GM12878 (cell line): ENCODE measurements around the gene FBXO38. TPM values are rescaled to one million over a fixed set of nuclear protein-coding genes. Genes with fewer than 3 reads are reported as not detected.

ENCODE experiments used
- ATAC-seq: fragments of 200-7000 bp; cut with Tn5 transposase; 3 replicates; pipeline ENCODE4 v1.9.1; 2020; ENCODE audit warnings: mild to moderate bottlenecking, moderate library complexity
- BruUV-seq: library from RNA; stranded (reverse); fragments of 400-500 nt; replicated peaks from 2 replicates; lab custom pipeline; 2021; lab: Mats Ljungman, UMichigan
- CTCF ChIA-PET: fragments of 300-600 bp; sonication (Branson Sonifier 250); formaldehyde crosslinking; extraction: SDS; loops from one replicate; lab custom pipeline; 2021; ENCODE audit warnings: inconsistent platforms; lab: Yijun Ruan, JAX
- POLR2A ChIA-PET: fragments of 350-600 bp; formaldehyde crosslinking; extraction: SDS; loops from one replicate; lab custom pipeline; 2021; ENCODE audit warnings: inconsistent platforms; lab: Charles Lee
- RAD21 ChIA-PET: fragments of 300-600 bp; sonication (Branson Sonifier 250); formaldehyde crosslinking; loops from one replicate; lab custom pipeline; 2023; ENCODE audit warnings: antibody characterized with exemption; ENCODE audit not compliant: unreplicated experiment; lab: Charles Lee
- SMC1A ChIA-PET: fragments of 300-600 bp; sonication (Branson Sonifier 250); formaldehyde crosslinking; loops from one replicate; lab custom pipeline; 2023; ENCODE audit not compliant: unreplicated experiment, uncharacterized antibody; lab: Charles Lee
- DNase-seq: peaks from one replicate; pipeline ENCODE4 v3.0.0-alpha.2; 2011; ENCODE audit warnings: low read depth, low spot score
- FAIRE-seq: peaks from 3 replicates; lab custom pipeline; 2011; peaks lifted over from hg19 to GRCh38; lab: Jason Lieb, UNC
- H2AFZ ChIP-seq: 2 replicates; pipeline ENCODE4 v1.6.0; 2011; ENCODE audit warnings: low read depth, low read length, control low read depth; ENCODE audit not compliant: control insufficient read depth
- H3K27ac ChIP-seq: 2 replicates; pipeline ENCODE4 v1.5.1; 2011; ENCODE audit warnings: control low read depth; ENCODE audit not compliant: control insufficient read depth, insufficient read depth
- H3K27me3 ChIP-seq, 2 experiments: replicated peaks in 1 of 2; 2 replicates each; pipeline versions ENCODE4 v1.6.0 to v1.6.1; 2011; ENCODE audit warnings: low read length in 1 of 2; ENCODE audit not compliant: control insufficient read depth in 2 of 2, insufficient read depth in 2 of 2
- H3K36me3 ChIP-seq, 2 experiments: 2 replicates each; pipeline ENCODE4 v1.5.1; 2011; ENCODE audit warnings: low read length in 1 of 2; ENCODE audit not compliant: control insufficient read depth in 2 of 2, insufficient read depth in 2 of 2
- H3K4me1 ChIP-seq: 2 replicates; pipeline ENCODE4 v1.6.1; 2011; ENCODE audit warnings: mild to moderate bottlenecking, low read length, moderate library complexity, mixed read lengths; ENCODE audit not compliant: control insufficient read depth, insufficient read depth
- H3K4me2 ChIP-seq: 2 replicates; pipeline ENCODE4 v1.6.0; 2011; ENCODE audit warnings: control low read depth; ENCODE audit not compliant: control insufficient read depth, insufficient read depth
- H3K4me3 ChIP-seq: fragments of 200-600 bp; sonication (generic); 2 replicates; pipeline ENCODE4 v1.5.1; 2016
- H3K79me2 ChIP-seq: 2 replicates; pipeline ENCODE4 v1.6.0; 2011; ENCODE audit warnings: low read length; ENCODE audit not compliant: control insufficient read depth, insufficient read depth
- H3K9ac ChIP-seq: 2 replicates; pipeline ENCODE4 v1.8.0; 2011; ENCODE audit warnings: low read length, control low read depth, mixed read lengths; ENCODE audit not compliant: control insufficient read depth, insufficient read depth
- H3K9me3 ChIP-seq: replicated peaks from 3 replicates; pipeline ENCODE4 v1.5.1; 2011; ENCODE audit warnings: mild to moderate bottlenecking, low read length; ENCODE audit not compliant: control insufficient read depth, insufficient read depth
- H4K20me1 ChIP-seq: 2 replicates; pipeline ENCODE4 v1.6.0; 2011; ENCODE audit not compliant: control insufficient read depth, insufficient read depth
- BACH1 ChIP-seq: fragments of 450-650 bp; IDR thresholded peaks from 2 replicates; pipeline ENCODE4 v1.6.1; 2017; ENCODE audit warnings: mild to moderate bottlenecking, borderline replicate concordance
- CREM ChIP-seq: IDR thresholded peaks from 2 replicates; pipeline ENCODE4 v1.6.1; 2014; ENCODE audit warnings: antibody characterized with exemption, low read depth
- ETV6 ChIP-seq, 2 experiments: fragments of 450-650 bp in 1 of 2; IDR thresholded peaks in 1 of 2; conservative IDR thresholded peaks in 1 of 2; 2 replicates each; pipeline ENCODE4 v1.6.1; 2014; ENCODE audit warnings: antibody characterized with exemption in 1 of 2, borderline replicate concordance in 1 of 2, low read depth in 1 of 2, mild to moderate bottlenecking in 1 of 2, moderate library complexity in 1 of 2
- MEF2A ChIP-seq: IDR thresholded peaks from 2 replicates; pipeline ENCODE4 v1.6.1; 2011; ENCODE audit warnings: low read depth, mild to moderate bottlenecking, low read length, moderate library complexity; ENCODE audit not compliant: insufficient read depth
- NR2F1 ChIP-seq: fragments of 450-650 bp; conservative IDR thresholded peaks from 2 replicates; pipeline ENCODE4 v1.6.1; 2017; ENCODE audit warnings: mild to moderate bottlenecking
- POLR2AphosphoS2 ChIP-seq: IDR thresholded peaks from 2 replicates; pipeline ENCODE4 v1.6.1; 2011; ENCODE audit warnings: low read depth, mild to moderate bottlenecking, low read length, improper control_type of control experiment, moderate library complexity
- RAD21 ChIP-seq: IDR thresholded peaks from 2 replicates; pipeline ENCODE4 v1.6.1; 2011; ENCODE audit warnings: mild to moderate bottlenecking, low read depth, low read length, moderate library complexity; ENCODE audit not compliant: insufficient read depth
- RAD51 ChIP-seq: fragments of 450-650 bp; IDR thresholded peaks from 2 replicates; pipeline ENCODE4 v1.6.1; 2016; ENCODE audit warnings: moderate library complexity, mild to moderate bottlenecking, inconsistent platforms
- ZZZ3 ChIP-seq: IDR thresholded peaks from 2 replicates; pipeline ENCODE4 v1.6.1; 2011; ENCODE audit warnings: low read depth; ENCODE audit not compliant: control insufficient read depth, insufficient read length
- WGBS: methylation state at CpG from one replicate; pipeline ENCODE4 v1.1.6; 2016; ENCODE audit warnings: low lambda C conversion rate; ENCODE audit not compliant: insufficient replicate concordance, insufficient coverage; ENCODE audit errors: missing lambda C conversion rate; 5-methylcytosine and 5-hydroxymethylcytosine counted together
- in situ Hi-C: fragments of 300-500 bp; cut with MboI; formaldehyde crosslinking; loops from 9 replicates; pipeline ENCODE4 v1.14.3; 2018; ENCODE audit warnings: mixed read lengths
- intact Hi-C: fragments of 100-400 bp; cut with micrococcal nuclease; formaldehyde crosslinking; loops from one replicate; pipeline ENCODE4 v1.14.2; 2022; ENCODE audit not compliant: unreplicated experiment
- polyA plus RNA-seq, 11 experiments: library from polyadenylated mRNA; depleted of rRNA in 4 of 11; unstranded in 6 of 11; stranded (reverse) in 5 of 11; fragments of >200 nt; fragmentation: Nextera tagmentation in 4 of 11; fragmentation: Illumina TruSeq in 1 of 11; extraction: Ambion mirVana in 4 of 11; extraction: Trizol in 1 of 11; gene quantifications; 1 replicate in 1 of 11; 2 replicates in 10 of 11; pipeline versions ENCODE4 v1.2.1 to v1.2.3, GENCODE V29; 2011 to 2016; ENCODE audit warnings: inconsistent platforms in 2 of 11, missing spikeins in 2 of 11, low read depth in 1 of 11
- total RNA-seq, 4 experiments: library from RNA; depleted of rRNA in 3 of 4; stranded (reverse); fragments of >200 nt in 3 of 4; fragmentation: Illumina TruSeq in 1 of 4; extraction: Trizol in 1 of 4; gene quantifications; 2 replicates each; pipeline versions ENCODE4 v1.2.1 to v1.2.3, GENCODE V29; 2013 to 2021
- TF ChIP-seq, protein P1 (sequence below): IDR thresholded peaks from 2 replicates; pipeline ENCODE4 v1.6.1; 2011; ENCODE audit warnings: mild to moderate bottlenecking, low read depth, low read length, moderate library complexity; ENCODE audit not compliant: insufficient replicate concordance
- TF ChIP-seq, protein P2 (sequence below): fragments of 450-650 bp; IDR thresholded peaks from 2 replicates; pipeline ENCODE4 v1.6.1; 2014; ENCODE audit warnings: mild to moderate bottlenecking
- TF ChIP-seq, protein P3 (sequence below): IDR thresholded peaks from 2 replicates; pipeline ENCODE4 v1.6.1; 2012; ENCODE audit warnings: low read depth, low read length, improper control_type of control experiment
- TF ChIP-seq, protein P4 (sequence below): IDR thresholded peaks from 2 replicates; pipeline ENCODE4 v1.6.1; 2011; ENCODE audit warnings: borderline replicate concordance, low read depth, mild to moderate bottlenecking, moderate library complexity, mixed read lengths, low read length; ENCODE audit not compliant: insufficient read depth; ENCODE audit errors: extremely low read length

Gene FBXO38
- total and polyA plus RNA-seq, 10 of the 15 experiments (the other 5 are each of a cell fraction or from before 2014, with no cell fraction given): 9.1 to 44.6 (median 28.3) TPM

DNA sequence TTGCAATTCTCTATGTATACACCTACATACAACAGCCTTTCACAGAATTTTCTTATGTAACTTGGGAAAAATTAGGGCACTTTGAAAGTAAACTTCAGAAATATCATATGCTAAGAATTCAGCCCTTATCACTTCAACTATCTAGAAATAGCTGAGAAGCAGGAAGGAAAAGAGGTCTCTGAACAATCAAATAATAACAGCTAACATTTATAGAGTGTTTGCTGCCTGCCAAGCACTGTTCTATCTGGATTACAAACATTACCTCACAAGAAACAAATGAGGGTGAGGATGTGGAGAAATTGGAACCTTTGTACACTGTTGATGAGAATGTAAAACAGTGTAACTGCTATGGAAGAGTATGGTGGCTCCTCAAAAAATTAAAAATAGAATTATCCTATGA is 4.4 kb upstream of the FBXO38 start:
- no peak overlapping the region for H3K4me3 ChIP-seq
- TF ChIP-seq, protein P1, sequence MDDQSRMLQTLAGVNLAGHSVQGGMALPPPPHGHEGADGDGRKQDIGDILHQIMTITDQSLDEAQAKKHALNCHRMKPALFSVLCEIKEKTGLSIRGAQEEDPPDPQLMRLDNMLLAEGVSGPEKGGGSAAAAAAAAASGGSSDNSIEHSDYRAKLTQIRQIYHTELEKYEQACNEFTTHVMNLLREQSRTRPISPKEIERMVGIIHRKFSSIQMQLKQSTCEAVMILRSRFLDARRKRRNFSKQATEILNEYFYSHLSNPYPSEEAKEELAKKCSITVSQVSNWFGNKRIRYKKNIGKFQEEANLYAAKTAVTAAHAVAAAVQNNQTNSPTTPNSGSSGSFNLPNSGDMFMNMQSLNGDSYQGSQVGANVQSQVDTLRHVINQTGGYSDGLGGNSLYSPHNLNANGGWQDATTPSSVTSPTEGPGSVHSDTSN: no peak
- no peak for TF ChIP-seq ETV6 (conservative IDR thresholded peaks at IDR 0.05 in 1 of 2, IDR thresholded peaks at IDR 0.05 in 1 of 2; ENCODE audit: borderline replicate concordance in 1 of 2, low read depth in 1 of 2)
- TF ChIP-seq RAD51: no peak
- no peak overlapping the region for H2AFZ ChIP-seq
- BruUV-seq: no TSS peak
- SMC1A ChIA-PET: no interaction called here
- H3K9ac ChIP-seq: no peak overlapping the region
- RAD21 ChIA-PET: no interaction called here
- H3K4me1 ChIP-seq: 0 out of 2 replicates have a peak, but pooled peaks cover 3% of the 10 kb centered on the region
- peaks cover 6% of the 10 kb centered on the region for H3K79me2 ChIP-seq
- ATAC-seq (no peak), FAIRE-seq (no peak), DNase-seq (no peak)
- in situ Hi-C loops (loop anchor here (10.0 kb wide), 1 partner anchor 195 kb away; no protein-coding TSS in a partner anchor), intact Hi-C loops (no loop called here)
- H3K27me3 ChIP-seq: no peaks in the 10 kb centered on the region
- H3K4me2 ChIP-seq: no peak overlapping the region
- H3K36me3 ChIP-seq: no peaks in the 10 kb centered on the region
- POLR2A ChIA-PET: no interaction called here
- peaks cover 9% of the 10 kb centered on the region for H3K9me3 ChIP-seq
- H3K27ac ChIP-seq: no peak overlapping the region
- CTCF ChIA-PET: interaction anchor here (1.1 kb wide), 1 partner anchor 88 kb away, joined by 3 read pairs; no protein-coding TSS in a partner anchor
- no peaks in the 10 kb centered on the region for H4K20me1 ChIP-seq

DNA sequence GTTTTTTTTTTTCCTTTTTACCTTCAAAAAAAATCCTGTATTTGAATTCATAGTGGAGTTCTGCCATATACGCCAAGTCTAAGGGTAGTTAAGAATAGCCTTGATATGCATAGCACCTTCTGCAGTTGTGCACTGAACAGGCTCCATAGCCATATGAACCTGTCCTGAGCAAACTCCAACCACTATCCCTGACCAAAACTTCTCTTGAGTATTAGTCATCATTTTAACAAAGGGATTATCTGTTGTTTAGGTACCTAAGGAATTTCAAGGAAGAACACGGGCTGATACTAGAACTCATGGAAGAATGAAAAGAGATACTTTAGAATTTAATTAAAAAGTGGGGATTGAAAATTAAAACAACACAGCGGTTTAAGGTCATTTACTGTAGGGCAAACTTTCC is 1.9 kb upstream of the FBXO38 start:
- H4K20me1 ChIP-seq: no peaks in the 10 kb centered on the region
- no peak overlapping the region for H2AFZ ChIP-seq
- WGBS: 90% methylated on average over 3 of the region's 3 CpGs
- ChIA-PET CTCF (interaction anchor here (1.2 kb wide), 1 partner anchor 8 kb away, joined by 10 read pairs; no protein-coding TSS in a partner anchor), POLR2A (no interaction called here), RAD21 (no interaction called here), SMC1A (interaction anchor here (1.1 kb wide), 1 partner anchor 13 kb away, joined by 3 read pairs; no protein-coding TSS in a partner anchor)
- DNase-seq: no peak
- H3K27ac ChIP-seq: no peak overlapping the region
- no TSS peak for BruUV-seq
- H3K4me1 ChIP-seq: peaks cover 8% of the 10 kb centered on the region
- FAIRE-seq: no peak
- 0 out of 4 replicates have a peak, but pooled peaks cover 0 to 2% of the 10 kb centered on the region in 2 experiments for H3K36me3 ChIP-seq
- no peaks in the 10 kb centered on the region for H3K27me3 ChIP-seq
- in situ Hi-C loops: no loop called here
- peaks cover 9% of the 10 kb centered on the region for H3K9me3 ChIP-seq
- no peak for ATAC-seq
- no peak overlapping the region for H3K4me3 ChIP-seq
- peaks cover 30% of the 10 kb centered on the region for H3K79me2 ChIP-seq
- no peak overlapping the region for H3K4me2 ChIP-seq
- no peak overlapping the region for H3K9ac ChIP-seq
- intact Hi-C loops: no loop called here
- TF ChIP-seq, protein P2, sequence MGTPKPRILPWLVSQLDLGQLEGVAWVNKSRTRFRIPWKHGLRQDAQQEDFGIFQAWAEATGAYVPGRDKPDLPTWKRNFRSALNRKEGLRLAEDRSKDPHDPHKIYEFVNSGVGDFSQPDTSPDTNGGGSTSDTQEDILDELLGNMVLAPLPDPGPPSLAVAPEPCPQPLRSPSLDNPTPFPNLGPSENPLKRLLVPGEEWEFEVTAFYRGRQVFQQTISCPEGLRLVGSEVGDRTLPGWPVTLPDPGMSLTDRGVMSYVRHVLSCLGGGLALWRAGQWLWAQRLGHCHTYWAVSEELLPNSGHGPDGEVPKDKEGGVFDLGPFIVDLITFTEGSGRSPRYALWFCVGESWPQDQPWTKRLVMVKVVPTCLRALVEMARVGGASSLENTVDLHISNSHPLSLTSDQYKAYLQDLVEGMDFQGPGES: no peak
- TF ChIP-seq CREM (no peak), MEF2A (no peak), POLR2AphosphoS2 (no peak), BACH1 (no peak), ZZZ3 (no peak), NR2F1 (no peak), RAD21 (no peak)
- TF ChIP-seq, protein P3, sequence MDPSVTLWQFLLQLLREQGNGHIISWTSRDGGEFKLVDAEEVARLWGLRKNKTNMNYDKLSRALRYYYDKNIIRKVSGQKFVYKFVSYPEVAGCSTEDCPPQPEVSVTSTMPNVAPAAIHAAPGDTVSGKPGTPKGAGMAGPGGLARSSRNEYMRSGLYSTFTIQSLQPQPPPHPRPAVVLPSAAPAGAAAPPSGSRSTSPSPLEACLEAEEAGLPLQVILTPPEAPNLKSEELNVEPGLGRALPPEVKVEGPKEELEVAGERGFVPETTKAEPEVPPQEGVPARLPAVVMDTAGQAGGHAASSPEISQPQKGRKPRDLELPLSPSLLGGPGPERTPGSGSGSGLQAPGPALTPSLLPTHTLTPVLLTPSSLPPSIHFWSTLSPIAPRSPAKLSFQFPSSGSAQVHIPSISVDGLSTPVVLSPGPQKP: no peak
- TF ChIP-seq, protein P4, sequence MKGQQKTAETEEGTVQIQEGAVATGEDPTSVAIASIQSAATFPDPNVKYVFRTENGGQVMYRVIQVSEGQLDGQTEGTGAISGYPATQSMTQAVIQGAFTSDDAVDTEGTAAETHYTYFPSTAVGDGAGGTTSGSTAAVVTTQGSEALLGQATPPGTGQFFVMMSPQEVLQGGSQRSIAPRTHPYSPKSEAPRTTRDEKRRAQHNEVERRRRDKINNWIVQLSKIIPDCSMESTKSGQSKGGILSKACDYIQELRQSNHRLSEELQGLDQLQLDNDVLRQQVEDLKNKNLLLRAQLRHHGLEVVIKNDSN: no peak
